ENCODE data around the gene SENP3.

Gene SENP3

GRCh38 chr17:7561589-7562207 is at the start of gene SENP3:
Gene SENP3 (plus strand): TSS chr17:7561919. CDS start chr17:7563077, 1,158 bp downstream.
- POLR2A ChIA-PET: interaction anchor here (0.6 to 2.8 kb wide), 16 partner anchors 12 to 1519 kb away, joined by 3 to 17 read pairs (median 6); partner anchors contain the start of genes CD68, CHRNB1, MPDU1 and NEURL4
- H3K36me3 ChIP-seq (ENCODE audit: control insufficient read depth in 2 of 2, insufficient read depth in 1 of 2, low read length in 2 of 2): peaks cover 31 to 38% of the 10 kb centered on the region in 2 experiments
- TF ChIP-seq PRDM1 (tag by site-specific recombination; IDR thresholded peaks at IDR 0.05) (no peak), ZNF560 (tag by site-specific recombination; IDR thresholded peaks at IDR 0.05; ENCODE audit: borderline replicate concordance) (no peak), ZNF629 (tag by site-specific recombination; IDR thresholded peaks at IDR 0.05) (0 out of 2 replicates have a peak, but pooled peaks have one; percentile 10), ZNF174 (tag by site-specific recombination; IDR thresholded peaks at IDR 0.05) (no peak), OSR2 (tag by site-specific recombination; IDR thresholded peaks at IDR 0.05) (no peak), ZNF660 (tag by site-specific recombination; IDR thresholded peaks at IDR 0.05) (0 out of 2 replicates have a peak, but pooled peaks have one; percentile 47), ZBTB17 (tag by site-specific recombination; IDR thresholded peaks at IDR 0.05) (no peak; the same call in 1 of the 2 replicates), ZNF121 (tag by site-specific recombination; IDR thresholded peaks at IDR 0.05) (no peak), ZNF133 (tag by site-specific recombination; IDR thresholded peaks at IDR 0.05) (no peak), PRDM10 (tag by site-specific recombination; IDR thresholded peaks at IDR 0.05) (peak; percentile 22; the same call in 1 of the 2 replicates), KLF8 (tag by site-specific recombination; IDR thresholded peaks at IDR 0.05) (0 out of 2 replicates have a peak, but pooled peaks have one; percentile 17), ZNF169 (tag by site-specific recombination; IDR thresholded peaks at IDR 0.05) (no peak), TCF7L2 (IDR thresholded peaks at IDR 0.05; ENCODE audit: borderline replicate concordance, low read depth, low read length) (no peak), PRDM6 (tag by site-specific recombination; IDR thresholded peaks at IDR 0.05) (no peak), ZNF239 (tag by site-specific recombination; IDR thresholded peaks at IDR 0.05) (no peak), FEZF1 (tag by site-specific recombination; IDR thresholded peaks at IDR 0.05) (no peak), ZNF654 (tag by site-specific recombination; IDR thresholded peaks at IDR 0.05; ENCODE audit: low read depth) (no peak), ZNF362 (tag by site-specific recombination; IDR thresholded peaks at IDR 0.05) (no peak), TRIM28 (IDR thresholded peaks at IDR 0.05; ENCODE audit: borderline replicate concordance, low read length) (no peak), ZNF423 (tag by site-specific recombination; IDR thresholded peaks at IDR 0.05) (no peak), ZNF16 (tag by site-specific recombination; IDR thresholded peaks at IDR 0.05; ENCODE audit: low read depth) (no peak), REPIN1 (tag by site-specific recombination; IDR thresholded peaks at IDR 0.05; ENCODE audit: low read depth) (no peak), ZSCAN30 (tag by site-specific recombination; IDR thresholded peaks at IDR 0.05) (peak; percentile 21; the same call in 1 of the 2 replicates), ZNF175 (tag by site-specific recombination; IDR thresholded peaks at IDR 0.05) (no peak), ZNF510 (tag by site-specific recombination; IDR thresholded peaks at IDR 0.05; ENCODE audit: insufficient replicate concordance) (no peak), BCL11B (tag by site-specific recombination; IDR thresholded peaks at IDR 0.05; ENCODE audit: low read depth) (no peak), ZNF48 (tag by site-specific recombination; IDR thresholded peaks at IDR 0.05) (no peak), YY1 (tag by site-specific recombination; IDR thresholded peaks at IDR 0.05) (no peak), ZFP69B (tag by site-specific recombination; IDR thresholded peaks at IDR 0.05) (peak; percentile 99), ZNF76 (tag by site-specific recombination; IDR thresholded peaks at IDR 0.05; ENCODE audit: borderline replicate concordance, low read depth) (peak; percentile 70), ZNF10 (tag by site-specific recombination; IDR thresholded peaks at IDR 0.05) (no peak), ELK4 (IDR thresholded peaks at IDR 0.05; ENCODE audit: borderline replicate concordance, low read depth, low read length) (no peak), ZEB2 (tag by site-specific recombination; IDR thresholded peaks at IDR 0.05) (peak; percentile 77)

More at GRCh38 chr17:7561589-7562207, at the start of gene SENP3:
- CTCF ChIA-PET: interaction anchor here (0.6 to 5.1 kb wide), 58 partner anchors 9 to 630 kb away, joined by 3 to 112 read pairs (median 6); partner anchors contain the start of genes KCTD11, MPDU1, NEURL4 and SLC2A4
- peak within 1 kb of the TSS; percentile 85 for H3K4me3 ChIP-seq (ENCODE audit: low read depth, low read length)
- H3K9me3 ChIP-seq (ENCODE audit: control insufficient read depth, insufficient read depth, low read depth, low read length): no peaks in the 10 kb centered on the region
- H3K4me1 ChIP-seq (ENCODE audit: control insufficient read depth, insufficient read depth, low read length): peaks cover 11% of the 10 kb centered on the region
- peak within 1 kb of the TSS; percentile 93 for H3K27ac ChIP-seq (ENCODE audit: extremely low read depth, low read depth, low read length)

All from HEK293 (cell line).